ENCODE results near the gene GLCE. TPM values are rescaled to one million over a fixed set of nuclear protein-coding genes. Genes with fewer than 3 reads are reported as not detected.
A peak's percentile ranks its signal among the peaks of the same experiment; 100 is the strongest.

GLCE gene
- total RNA-seq, 1 donor from 2014 or later = 33.8 TPM

DNA sequence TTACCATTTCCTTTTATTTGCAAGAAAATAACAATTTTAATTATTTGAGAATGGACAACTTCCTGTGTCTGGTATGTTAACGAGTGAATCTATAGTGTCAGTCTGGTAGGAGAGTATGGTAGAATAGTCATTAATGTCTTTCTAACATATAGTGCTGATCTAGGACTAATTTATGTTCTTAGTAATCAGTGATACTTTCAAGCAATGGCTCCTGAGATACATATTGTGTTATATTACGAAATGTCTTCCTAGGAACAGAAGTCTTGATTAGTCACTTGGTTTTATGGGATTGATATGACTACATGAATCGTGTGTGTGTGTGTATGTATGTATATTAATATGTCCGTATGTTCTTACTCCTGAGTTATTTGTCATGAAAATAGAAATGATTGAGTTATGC lies 71.7 kb downstream of the GLCE start:
- no peak for DNase-seq (ENCODE audit: extremely low spot score, unreplicated experiment)
- Mint-ChIP-seq H3K4me1 (ENCODE audit: unreplicated experiment) (peaks cover 7% of the 10 kb centered on the region), H3K9me3 (no peaks in the 10 kb centered on the region), H3K36me3 (peaks cover 24% of the 10 kb centered on the region), H3K27me3 (no peaks in the 10 kb centered on the region), H3K4me3 (no peak overlapping the region), H3K27ac (no peak overlapping the region)
- TF ChIP-seq, protein P1, sequence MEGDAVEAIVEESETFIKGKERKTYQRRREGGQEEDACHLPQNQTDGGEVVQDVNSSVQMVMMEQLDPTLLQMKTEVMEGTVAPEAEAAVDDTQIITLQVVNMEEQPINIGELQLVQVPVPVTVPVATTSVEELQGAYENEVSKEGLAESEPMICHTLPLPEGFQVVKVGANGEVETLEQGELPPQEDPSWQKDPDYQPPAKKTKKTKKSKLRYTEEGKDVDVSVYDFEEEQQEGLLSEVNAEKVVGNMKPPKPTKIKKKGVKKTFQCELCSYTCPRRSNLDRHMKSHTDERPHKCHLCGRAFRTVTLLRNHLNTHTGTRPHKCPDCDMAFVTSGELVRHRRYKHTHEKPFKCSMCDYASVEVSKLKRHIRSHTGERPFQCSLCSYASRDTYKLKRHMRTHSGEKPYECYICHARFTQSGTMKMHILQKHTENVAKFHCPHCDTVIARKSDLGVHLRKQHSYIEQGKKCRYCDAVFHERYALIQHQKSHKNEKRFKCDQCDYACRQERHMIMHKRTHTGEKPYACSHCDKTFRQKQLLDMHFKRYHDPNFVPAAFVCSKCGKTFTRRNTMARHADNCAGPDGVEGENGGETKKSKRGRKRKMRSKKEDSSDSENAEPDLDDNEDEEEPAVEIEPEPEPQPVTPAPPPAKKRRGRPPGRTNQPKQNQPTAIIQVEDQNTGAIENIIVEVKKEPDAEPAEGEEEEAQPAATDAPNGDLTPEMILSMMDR (conservative IDR thresholded peaks at IDR 0.05) = no peak

DNA sequence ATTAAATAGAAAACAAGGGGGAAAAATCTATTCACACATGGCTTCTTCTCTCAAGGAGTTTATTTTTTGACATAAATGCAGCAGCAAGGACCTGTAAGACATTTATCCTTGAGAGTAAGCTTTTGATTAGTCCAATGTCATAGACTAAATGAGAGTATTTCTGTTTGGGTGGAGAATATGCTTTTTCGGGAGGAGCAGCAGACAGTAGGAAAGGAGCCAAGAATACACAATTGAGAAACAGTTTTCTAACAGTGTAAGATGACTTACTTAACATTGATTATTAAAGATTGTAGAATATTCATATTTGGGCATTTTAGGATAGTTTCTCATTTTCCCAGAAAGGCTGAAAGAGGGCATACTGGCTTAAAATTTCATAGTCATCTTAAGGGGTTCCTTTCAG lies 72.3 kb downstream of the GLCE start:
- H3K9me3 Mint-ChIP-seq = no peaks in the 10 kb centered on the region
- no peak overlapping the region for H3K4me3 Mint-ChIP-seq
- no peaks in the 10 kb centered on the region for H3K27me3 Mint-ChIP-seq
- TF ChIP-seq, protein P1 (conservative IDR thresholded peaks at IDR 0.05) = no peak
- H3K27ac Mint-ChIP-seq = no peak overlapping the region
- peaks cover 7% of the 10 kb centered on the region for H3K4me1 Mint-ChIP-seq (ENCODE audit: unreplicated experiment)
- DNase-seq (ENCODE audit: extremely low spot score, unreplicated experiment) = no peak
- peaks cover 24% of the 10 kb centered on the region for H3K36me3 Mint-ChIP-seq

DNA sequence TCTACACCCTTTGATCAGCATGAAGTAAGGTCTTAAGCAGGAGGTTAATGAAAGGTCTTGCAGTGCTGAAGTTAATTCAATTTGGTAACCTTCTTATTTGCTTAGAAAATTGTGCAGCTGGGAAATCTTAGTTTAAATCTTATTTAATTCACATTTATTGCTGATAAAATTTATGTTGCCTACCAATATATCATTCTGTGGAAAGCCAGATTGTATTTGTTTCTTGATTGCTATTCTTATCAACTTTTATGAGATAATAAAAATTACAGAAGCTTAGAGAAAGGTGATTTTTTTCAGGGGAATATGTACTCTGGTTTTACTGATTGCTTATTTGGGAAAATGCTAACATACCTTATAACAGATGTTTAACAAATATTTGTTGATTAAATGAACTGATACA lies 74.2 kb downstream of the GLCE start:
- no peak for DNase-seq (ENCODE audit: extremely low spot score, unreplicated experiment)
- TF ChIP-seq, protein P1 (conservative IDR thresholded peaks at IDR 0.05) = no peak
- peaks cover 18% of the 10 kb centered on the region for H3K36me3 Mint-ChIP-seq
- no peak overlapping the region for H3K4me3 Mint-ChIP-seq
- no peak overlapping the region for H3K27ac Mint-ChIP-seq
- H3K27me3 Mint-ChIP-seq = no peaks in the 10 kb centered on the region
- H3K4me1 Mint-ChIP-seq (ENCODE audit: unreplicated experiment) = peaks cover 7% of the 10 kb centered on the region
- no peaks in the 10 kb centered on the region for H3K9me3 Mint-ChIP-seq

DNA sequence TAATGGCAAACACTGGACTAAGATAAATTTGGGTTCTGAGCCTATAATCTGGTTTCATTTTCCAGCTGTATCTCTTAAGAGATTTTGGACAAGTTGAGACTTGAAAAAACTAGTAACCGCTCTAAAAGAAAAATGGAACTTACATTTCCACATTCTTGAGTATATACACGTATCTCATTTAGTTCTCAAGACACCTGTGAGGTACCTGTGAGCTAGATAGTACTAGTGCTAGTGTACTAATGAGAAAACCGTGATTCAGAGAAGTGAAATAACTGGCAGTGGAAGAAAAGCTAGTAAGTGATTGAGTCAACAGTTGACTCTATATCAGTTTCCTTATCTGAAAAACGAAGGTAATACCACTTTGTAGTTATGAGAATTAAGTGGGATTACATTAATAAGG lies 76.1 kb downstream of the GLCE start:
- TF ChIP-seq, protein P1 (conservative IDR thresholded peaks at IDR 0.05) = no peak
- peak overlapping the region; percentile 68 for H3K27ac Mint-ChIP-seq
- H3K4me3 Mint-ChIP-seq = no peak overlapping the region
- H3K36me3 Mint-ChIP-seq = peaks cover 14% of the 10 kb centered on the region
- H3K27me3 Mint-ChIP-seq = no peaks in the 10 kb centered on the region
- H3K9me3 Mint-ChIP-seq = no peaks in the 10 kb centered on the region
- no peak for DNase-seq (ENCODE audit: extremely low spot score, unreplicated experiment)
- H3K4me1 Mint-ChIP-seq (ENCODE audit: unreplicated experiment) = peaks cover 7% of the 10 kb centered on the region

DNA sequence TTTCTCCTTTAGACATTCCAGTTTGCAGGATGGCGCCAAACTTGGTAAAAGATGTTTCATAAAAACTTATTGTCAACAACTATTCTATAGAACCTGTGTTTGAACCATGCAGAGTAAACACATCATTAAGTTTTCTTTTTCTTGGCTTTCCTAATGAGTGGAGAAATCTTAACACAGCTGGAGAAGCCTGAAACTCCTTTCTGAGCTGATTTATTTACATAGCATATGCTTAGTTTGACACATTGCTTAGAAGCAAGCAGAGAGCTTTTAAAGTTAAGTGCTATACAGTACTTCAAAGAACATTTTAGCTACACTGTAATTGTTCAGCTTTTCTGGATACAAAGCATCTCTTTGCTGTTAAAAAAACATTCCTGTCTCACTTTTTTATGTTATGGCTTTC lies 77.3 kb downstream of the GLCE start:
- H3K36me3 Mint-ChIP-seq = peaks cover 10% of the 10 kb centered on the region
- DNase-seq (ENCODE audit: extremely low spot score, unreplicated experiment) = no peak
- H3K4me1 Mint-ChIP-seq (ENCODE audit: unreplicated experiment) = peaks cover 7% of the 10 kb centered on the region
- H3K9me3 Mint-ChIP-seq = no peaks in the 10 kb centered on the region
- no peak overlapping the region for H3K27ac Mint-ChIP-seq
- no peak overlapping the region for H3K4me3 Mint-ChIP-seq
- no peaks in the 10 kb centered on the region for H3K27me3 Mint-ChIP-seq
- TF ChIP-seq, protein P1 (conservative IDR thresholded peaks at IDR 0.05) = no peak

DNA sequence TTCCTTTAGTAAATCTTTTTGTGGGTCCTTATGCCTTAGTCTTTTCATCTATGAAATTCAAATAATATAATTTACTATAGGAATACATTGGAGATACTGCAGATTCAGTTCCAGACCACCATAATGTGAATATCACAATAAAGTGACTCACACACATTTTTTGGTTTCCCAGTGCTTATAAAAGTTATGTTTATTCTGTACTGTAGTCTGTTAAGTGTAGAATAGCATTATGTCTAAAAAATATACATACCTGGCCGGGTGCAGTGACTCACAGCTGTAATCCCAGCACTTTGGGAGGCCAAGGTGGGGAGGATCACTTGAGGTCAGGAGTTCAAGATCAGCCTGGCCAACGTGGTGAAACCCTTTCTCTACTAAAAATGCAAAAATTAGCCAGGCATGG lies 84.4 kb downstream of the GLCE start:
- TF ChIP-seq, protein P1 (conservative IDR thresholded peaks at IDR 0.05) = no peak
- no peak overlapping the region for H3K27ac Mint-ChIP-seq
- no peaks in the 10 kb centered on the region for H3K27me3 Mint-ChIP-seq
- peaks cover 7% of the 10 kb centered on the region for H3K36me3 Mint-ChIP-seq
- H3K9me3 Mint-ChIP-seq = no peaks in the 10 kb centered on the region
- no peak overlapping the region for H3K4me3 Mint-ChIP-seq
- no peak for DNase-seq (ENCODE audit: extremely low spot score, unreplicated experiment)
- H3K4me1 Mint-ChIP-seq (ENCODE audit: unreplicated experiment) = no peaks in the 10 kb centered on the region

Measured in type B pancreatic cell (in vitro differentiated cells).